ENCODE results near the gene PARD3.
A peak's percentile ranks its signal among the peaks of the same experiment; 100 is the strongest.

Gene PARD3

DNA sequence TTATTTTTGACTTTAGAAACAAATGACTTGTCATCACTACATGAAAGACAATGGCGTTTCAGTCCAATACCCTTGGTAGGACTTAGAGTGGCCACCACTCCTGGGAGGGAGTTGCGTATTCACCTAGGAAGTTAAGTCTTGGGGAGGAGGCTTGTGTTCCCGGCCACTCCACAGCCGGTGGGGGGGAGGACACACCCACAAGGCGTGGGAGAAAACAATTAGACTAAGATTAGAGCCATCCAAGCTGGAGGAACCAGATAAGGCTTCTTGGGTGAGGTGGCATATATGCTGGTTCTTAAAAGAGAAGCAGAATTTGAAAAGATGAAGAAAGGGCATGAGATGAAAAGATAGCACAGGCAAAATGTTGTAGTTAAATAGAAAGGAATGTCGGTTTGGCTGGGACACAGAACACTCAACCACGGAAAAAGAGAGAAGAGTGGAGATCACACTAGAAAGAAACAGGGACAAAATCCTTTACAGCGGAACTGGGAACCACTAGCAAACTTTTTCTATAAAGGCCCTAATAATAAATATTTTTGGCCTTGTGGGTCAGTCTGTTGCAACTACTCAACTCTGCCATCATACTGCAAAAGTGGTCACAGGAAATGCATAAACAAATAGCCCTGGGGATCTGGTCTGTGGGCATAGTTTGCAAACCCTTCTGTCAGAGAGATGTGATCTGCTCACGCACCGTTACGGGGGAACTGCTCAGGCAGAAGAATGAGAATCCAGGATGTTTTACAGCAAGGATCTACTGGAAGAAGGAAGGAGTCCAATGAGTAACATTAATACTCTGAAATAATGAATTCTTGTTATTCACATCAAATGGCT lies 651.8 kb downstream of the PARD3 start:
- H3K4me3 ChIP-seq (ENCODE audit: control insufficient read depth, low read depth, low read length), result no peak overlapping the region
- DNase-seq (ENCODE audit: low read depth), result peak; percentile 38
- TF ChIP-seq, protein P1, sequence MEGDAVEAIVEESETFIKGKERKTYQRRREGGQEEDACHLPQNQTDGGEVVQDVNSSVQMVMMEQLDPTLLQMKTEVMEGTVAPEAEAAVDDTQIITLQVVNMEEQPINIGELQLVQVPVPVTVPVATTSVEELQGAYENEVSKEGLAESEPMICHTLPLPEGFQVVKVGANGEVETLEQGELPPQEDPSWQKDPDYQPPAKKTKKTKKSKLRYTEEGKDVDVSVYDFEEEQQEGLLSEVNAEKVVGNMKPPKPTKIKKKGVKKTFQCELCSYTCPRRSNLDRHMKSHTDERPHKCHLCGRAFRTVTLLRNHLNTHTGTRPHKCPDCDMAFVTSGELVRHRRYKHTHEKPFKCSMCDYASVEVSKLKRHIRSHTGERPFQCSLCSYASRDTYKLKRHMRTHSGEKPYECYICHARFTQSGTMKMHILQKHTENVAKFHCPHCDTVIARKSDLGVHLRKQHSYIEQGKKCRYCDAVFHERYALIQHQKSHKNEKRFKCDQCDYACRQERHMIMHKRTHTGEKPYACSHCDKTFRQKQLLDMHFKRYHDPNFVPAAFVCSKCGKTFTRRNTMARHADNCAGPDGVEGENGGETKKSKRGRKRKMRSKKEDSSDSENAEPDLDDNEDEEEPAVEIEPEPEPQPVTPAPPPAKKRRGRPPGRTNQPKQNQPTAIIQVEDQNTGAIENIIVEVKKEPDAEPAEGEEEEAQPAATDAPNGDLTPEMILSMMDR (conservative IDR thresholded peaks at IDR 0.05; ENCODE audit: control insufficient read depth, insufficient read depth, low read depth, low read length), result no peak

DNA sequence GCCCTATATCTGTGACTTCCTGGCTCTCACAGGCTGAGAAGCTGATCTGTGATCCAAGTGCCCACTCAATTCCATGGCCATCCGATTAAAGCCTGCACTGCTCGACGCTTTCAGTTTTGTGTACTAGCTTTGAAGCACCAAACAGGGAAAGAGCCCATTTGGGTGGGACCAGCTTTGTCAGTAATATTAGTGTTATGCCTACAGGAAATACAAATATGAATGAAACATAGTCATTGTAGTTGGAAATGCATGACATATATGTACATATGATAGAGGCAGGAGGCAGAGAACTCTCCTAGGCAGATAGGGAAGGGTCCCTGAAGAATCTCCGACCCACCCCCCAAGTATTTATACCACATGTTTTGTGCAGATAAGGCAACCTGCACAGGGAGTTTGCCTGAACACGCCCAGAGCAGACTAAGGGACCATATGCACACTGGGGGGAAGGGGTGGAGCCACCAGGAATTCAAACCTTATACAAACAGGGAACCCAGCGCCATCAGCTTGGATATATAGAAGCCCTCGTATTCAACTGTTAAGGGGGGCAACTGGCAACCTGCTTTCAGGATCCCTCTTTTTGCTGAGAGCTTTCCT lies 653.2 kb downstream of the PARD3 start:
- TF ChIP-seq, protein P1 (conservative IDR thresholded peaks at IDR 0.05; ENCODE audit: control insufficient read depth, insufficient read depth, low read depth, low read length), result no peak
- H3K4me3 ChIP-seq (ENCODE audit: control insufficient read depth, low read depth, low read length), result no peak overlapping the region
- DNase-seq (ENCODE audit: low read depth), result no peak

DNA sequence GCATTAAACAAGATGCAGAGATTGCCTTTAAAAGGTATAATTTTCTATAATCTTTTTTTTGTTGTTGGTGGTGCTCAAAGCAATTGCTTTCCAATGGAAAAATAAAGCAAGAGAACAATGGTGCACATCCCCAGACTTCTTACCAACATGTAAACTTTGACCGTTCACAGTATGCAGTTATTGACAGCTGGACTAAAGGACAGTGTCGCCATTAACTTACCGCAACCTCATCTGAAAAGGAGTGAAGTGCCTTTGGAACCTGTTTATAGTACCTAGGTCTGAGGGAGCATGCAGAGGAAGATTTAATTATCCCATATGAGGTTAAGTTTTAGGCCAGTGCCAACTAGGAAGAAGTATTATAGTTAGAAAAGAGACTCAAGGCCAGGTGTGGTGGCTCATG lies 654.5 kb downstream of the PARD3 start:
- H3K4me3 ChIP-seq (ENCODE audit: control insufficient read depth, low read depth, low read length), result no peak overlapping the region
- TF ChIP-seq, protein P1 (conservative IDR thresholded peaks at IDR 0.05; ENCODE audit: control insufficient read depth, insufficient read depth, low read depth, low read length), result no peak
- no peak for DNase-seq (ENCODE audit: low read depth)

DNA sequence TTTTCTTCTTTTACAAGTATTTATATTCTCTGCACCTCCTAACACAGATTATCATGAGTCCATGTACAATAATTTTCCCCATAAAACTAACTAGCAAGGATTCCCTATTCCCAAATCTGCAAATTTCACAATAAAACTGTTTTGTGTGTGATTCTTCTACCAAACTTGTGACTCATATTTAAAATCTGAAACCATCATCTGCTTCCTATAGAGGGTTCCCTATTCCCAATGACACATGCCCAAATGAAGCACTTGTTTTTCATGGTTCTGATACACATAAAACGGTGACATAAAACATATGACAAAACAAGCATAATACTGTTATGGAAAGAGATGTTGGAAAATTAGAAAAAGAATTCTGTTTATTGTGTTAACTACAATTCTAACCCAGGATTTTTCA lies 657.6 kb downstream of the PARD3 start:
- H3K4me3 ChIP-seq (ENCODE audit: control insufficient read depth, low read depth, low read length), result no peak overlapping the region
- DNase-seq (ENCODE audit: low read depth), result peak; percentile 88
- TF ChIP-seq, protein P1 (conservative IDR thresholded peaks at IDR 0.05; ENCODE audit: control insufficient read depth, insufficient read depth, low read depth, low read length), result no peak

DNA sequence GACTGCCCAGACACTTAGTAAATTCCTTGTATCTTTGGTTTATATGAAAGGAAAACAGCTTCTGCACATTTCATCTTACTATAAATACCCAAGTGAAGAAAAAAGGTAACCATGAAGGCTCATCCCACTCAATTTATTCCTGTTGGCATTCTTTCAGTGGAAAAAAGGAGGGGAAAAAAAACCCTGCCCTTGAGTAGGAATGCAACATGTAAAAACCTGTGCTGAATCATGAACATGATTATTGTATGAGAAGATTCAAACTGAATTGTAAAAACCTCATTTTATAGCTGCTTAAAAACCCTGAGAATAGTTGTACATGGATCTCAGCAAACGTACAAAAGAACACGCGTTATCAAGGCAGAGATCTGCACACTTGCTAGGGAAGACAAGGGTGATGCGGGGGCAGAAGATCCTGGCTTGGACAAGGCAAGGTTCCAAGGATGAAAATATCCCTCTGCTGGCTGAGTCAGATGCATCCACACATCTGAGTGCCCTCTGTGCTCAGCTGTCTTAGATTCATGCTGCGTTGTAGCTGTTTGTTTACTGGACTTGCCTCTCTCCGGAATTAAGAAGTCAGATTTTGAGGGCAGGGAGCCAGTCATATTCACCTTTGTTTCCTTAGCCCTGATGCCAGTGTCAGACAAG lies 658.2 kb downstream of the PARD3 start:
- DNase-seq (ENCODE audit: low read depth), result peak; percentile 94
- H3K4me3 ChIP-seq (ENCODE audit: control insufficient read depth, low read depth, low read length), result no peak overlapping the region
- TF ChIP-seq, protein P1 (conservative IDR thresholded peaks at IDR 0.05; ENCODE audit: control insufficient read depth, insufficient read depth, low read depth, low read length), result peak; percentile 45

DNA sequence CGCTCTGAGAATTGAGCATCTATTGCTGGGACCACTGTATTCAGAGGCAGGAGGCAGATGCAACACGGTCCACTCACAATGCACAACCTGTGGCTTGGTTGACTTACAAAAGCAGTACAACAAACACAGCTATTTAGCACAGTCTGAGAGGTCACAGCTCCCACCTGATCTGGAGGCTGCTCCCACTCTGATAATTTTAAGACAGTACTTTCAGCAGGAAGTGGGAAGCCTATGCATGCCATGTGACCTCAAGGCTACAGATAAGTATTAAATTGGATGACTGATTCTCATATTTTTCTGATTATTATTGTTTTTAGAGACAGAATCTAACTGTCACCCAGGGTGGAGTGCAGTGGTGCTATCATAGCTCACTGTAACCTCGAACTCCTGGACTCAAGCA lies 659.3 kb downstream of the PARD3 start:
- no peak for DNase-seq (ENCODE audit: low read depth)
- TF ChIP-seq, protein P1 (conservative IDR thresholded peaks at IDR 0.05; ENCODE audit: control insufficient read depth, insufficient read depth, low read depth, low read length), result no peak
- H3K4me3 ChIP-seq (ENCODE audit: control insufficient read depth, low read depth, low read length), result no peak overlapping the region

All from fibroblast of mammary gland (primary cell).